GM12801 (cell line): ENCODE data around the gene TP53AIP1.

Experiments used
- CTCF ChIP-seq: IDR thresholded peaks from one replicate; pipeline ENCODE4 v1.5.1; 2011; ENCODE audit warnings: control low read depth; ENCODE audit not compliant: insufficient read length; ENCODE audit errors: extremely low read depth

The TP53AIP1 gene

DNA sequence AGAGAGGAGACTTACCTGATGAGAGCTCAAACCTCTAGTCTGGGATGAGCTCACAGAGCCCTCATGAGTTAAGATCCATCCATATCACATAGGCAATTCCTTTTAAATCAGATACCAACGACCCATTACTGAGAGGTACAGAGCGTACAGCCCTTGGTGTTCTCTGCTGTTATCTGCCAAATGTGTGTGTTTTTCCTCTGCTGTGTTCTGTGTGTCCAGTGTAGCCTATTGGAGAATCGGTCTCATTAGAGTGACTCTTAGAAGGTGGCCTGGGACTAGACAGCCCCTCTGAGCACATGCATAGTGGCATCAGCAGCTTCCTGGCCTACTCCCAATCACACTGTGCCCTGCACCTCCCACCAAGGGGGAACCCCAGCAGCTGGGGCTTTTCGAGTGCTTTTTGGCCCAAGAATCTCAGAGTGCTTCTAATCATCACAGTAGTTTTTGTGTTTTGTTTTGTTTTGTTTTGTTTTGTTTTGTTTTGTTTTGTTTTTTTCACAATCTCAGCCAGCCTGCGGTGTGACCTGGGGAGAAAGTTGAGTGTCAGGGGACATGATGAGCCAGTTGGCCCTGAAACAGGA lies 25.4 kb downstream of the TP53AIP1 start:
- TF ChIP-seq CTCF = no peak

- TF ChIP-seq CTCF = no peak
These were observed 26.0 kb downstream of the TP53AIP1 start for GRCh38 chr11:128916681-128917080.

GRCh38 chr11:128916037-128916572 lies 26.6 kb downstream of the TP53AIP1 start:
- TF ChIP-seq CTCF = no peak

GRCh38 chr11:128915149-128915521 lies 27.5 kb downstream of the TP53AIP1 start:
- no peak for TF ChIP-seq CTCF

DNA sequence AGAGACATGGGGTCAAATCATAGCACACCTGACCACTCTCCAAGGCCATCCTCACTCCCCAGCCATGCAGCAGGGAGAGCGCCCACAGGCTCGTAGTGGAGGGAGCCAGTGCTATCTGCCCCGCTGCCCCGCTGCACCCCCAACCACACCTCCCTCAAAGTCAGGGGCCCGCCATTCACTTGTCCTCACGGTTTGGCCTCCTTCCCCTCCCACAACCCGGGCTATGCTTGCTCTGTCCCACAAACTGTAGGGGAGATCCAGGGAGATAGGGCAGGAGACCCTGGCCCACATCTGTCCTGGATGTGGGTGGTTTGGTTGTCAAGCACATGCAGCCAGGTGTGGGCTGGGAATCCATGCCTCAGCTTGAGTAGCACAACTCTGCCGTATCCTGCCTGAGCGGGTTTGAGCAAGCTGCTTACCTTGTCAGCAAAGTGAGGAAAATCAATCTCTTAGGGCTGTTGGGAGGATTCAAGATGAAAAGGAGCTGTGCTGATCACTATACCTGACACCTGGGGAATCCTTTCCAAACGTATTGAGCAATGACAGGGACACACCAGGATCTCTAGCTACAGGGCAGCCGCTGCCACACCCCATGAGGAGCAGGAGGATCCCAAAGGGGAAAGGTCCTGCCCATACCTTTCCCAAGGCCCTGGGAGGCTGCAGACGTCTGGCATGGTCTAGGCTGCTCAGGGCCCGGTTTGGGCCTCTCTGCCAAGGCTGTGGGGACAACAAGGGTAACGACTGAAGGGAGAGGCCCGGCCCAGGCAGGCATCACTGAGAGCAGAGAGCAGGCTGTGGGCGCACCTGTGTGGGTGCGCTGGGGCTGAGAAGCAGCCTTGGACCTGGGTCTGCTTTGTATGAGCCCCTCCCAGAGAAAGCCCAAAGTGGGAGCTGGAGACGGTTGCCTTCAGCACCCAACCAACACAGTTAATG lies 28.2 kb downstream of the TP53AIP1 start:
- no peak for TF ChIP-seq CTCF

- TF ChIP-seq CTCF = no peak
These were observed 28.9 kb downstream of the TP53AIP1 start for GRCh38 chr11:128913806-128914205.

DNA sequence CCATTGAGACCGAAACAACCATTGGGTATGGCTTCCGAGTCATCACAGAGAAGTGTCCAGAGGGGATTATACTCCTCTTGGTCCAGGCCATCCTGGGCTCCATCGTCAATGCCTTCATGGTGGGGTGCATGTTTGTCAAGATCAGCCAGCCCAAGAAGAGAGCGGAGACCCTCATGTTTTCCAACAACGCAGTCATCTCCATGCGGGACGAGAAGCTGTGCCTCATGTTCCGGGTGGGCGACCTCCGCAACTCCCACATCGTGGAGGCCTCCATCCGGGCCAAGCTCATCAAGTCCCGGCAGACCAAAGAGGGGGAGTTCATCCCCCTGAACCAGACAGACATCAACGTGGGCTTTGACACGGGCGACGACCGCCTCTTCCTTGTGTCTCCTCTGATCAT lies 31.0 kb downstream of the TP53AIP1 start:
- TF ChIP-seq CTCF = no peak
